ENCODE measurements around the gene SERINC5. TPM values are rescaled to one million over a fixed set of nuclear protein-coding genes. Genes with fewer than 3 reads are reported as not detected.

The SERINC5 gene
- total RNA-seq, 1 experiment from 2014 or later, result 3.0 TPM

- DNase-seq (ENCODE audit: low read depth), result no peak
Observed at GRCh38 chr5:80068775-80069174, 187.1 kb downstream of the SERINC5 start.

- DNase-seq (ENCODE audit: low read depth), result no peak
Observed at GRCh38 chr5:80068246-80068636, 187.6 kb downstream of the SERINC5 start.

- DNase-seq (ENCODE audit: low read depth), result no peak
Observed at GRCh38 chr5:80067531-80068245, 188.2 kb downstream of the SERINC5 start.

- no peak for DNase-seq (ENCODE audit: low read depth)
Observed at GRCh38 chr5:80067016-80067415, 188.8 kb downstream of the SERINC5 start.

GRCh38 chr5:80064124-80064523 lies 191.7 kb downstream of the SERINC5 start:
- DNase-seq (ENCODE audit: low read depth), result no peak

Other genes with a start within 250 kb of the SERINC5 start
- under 0.01 and 0.36 TPM in 2 replicates for gene THBS4, start 220.7 kb downstream of the SERINC5 start, total RNA-seq (2014; rRNA removed; shearing (Covaris generic))
- gene SPZ1, start 64.0 kb upstream of the SERINC5 start, total RNA-seq (2014; rRNA removed; shearing (Covaris generic)), result not detected in 2 replicates
- 15.3 and 20.3 TPM in 2 replicates for gene ZFYVE16, start 152.0 kb upstream of the SERINC5 start, total RNA-seq (2014; rRNA removed; shearing (Covaris generic))
- 2.7 and 4.6 TPM in 2 replicates for gene FAM151B, start 232.1 kb upstream of the SERINC5 start, total RNA-seq (2014; rRNA removed; shearing (Covaris generic))

All from RPMI7951 (cell line).